HepG2 (cell line): ENCODE data around the gene TRANK1. TPM values are rescaled to one million over a fixed set of nuclear protein-coding genes. Genes with fewer than 3 reads are reported as not detected.

Source experiments
- ATAC-seq: fragments of 200-7000 bp; cut with Tn5 transposase; 3 replicates; pipeline ENCODE4 v1.9.1; 2020; ENCODE audit warnings: mild to moderate bottlenecking, moderate library complexity
- BruUV-seq: library from RNA; stranded (reverse); fragments of 400-500 nt; replicated peaks from 2 replicates; lab custom pipeline; 2021; lab: Mats Ljungman, UMichigan
- CTCF ChIA-PET: fragments of 300-600 bp; formaldehyde crosslinking; extraction: SDS; loops from one replicate; lab custom pipeline; 2021; ENCODE audit warnings: low total read pairs, inconsistent platforms, low intra/inter-chr PET ratio; lab: Yijun Ruan, JAX
- POLR2A ChIA-PET: fragments of 350-600 bp; sonication (Branson Sonifier 250); formaldehyde crosslinking; loops from one replicate; lab custom pipeline; 2020; ENCODE audit warnings: antibody characterized with exemption, inconsistent platforms; lab: Yijun Ruan, JAX
- DNase-seq: peaks from one replicate; pipeline ENCODE4 v3.0.0-alpha.2; 2015; ENCODE audit warnings: low spot score
- FAIRE-seq: peaks from 3 replicates; lab custom pipeline; 2011; peaks lifted over from hg19 to GRCh38; lab: Jason Lieb, UNC
- H2AFZ ChIP-seq: one replicate; pipeline ENCODE4 v1.6.1; 2011; ENCODE audit warnings: low read length, inconsistent platforms
- H3K27ac ChIP-seq: fragments of 300-600 bp; 3 replicates; pipeline ENCODE4 v1.8.0; 2011; ENCODE audit warnings: mixed run types, mild to moderate bottlenecking, mixed read lengths, low read length, inconsistent platforms; ENCODE audit not compliant: insufficient read depth; ENCODE audit errors: extremely low read length
- H3K27me3 ChIP-seq, 2 experiments: fragments of 200-600 bp in 1 of 2; 2 replicates in 1 of 2; 3 replicates in 1 of 2; pipeline versions ENCODE4 v1.6.0 to v1.8.0; 2011; ENCODE audit warnings: low read length in 2 of 2, mild to moderate bottlenecking in 2 of 2, moderate library complexity in 2 of 2, inconsistent platforms in 1 of 2; ENCODE audit not compliant: insufficient read depth in 2 of 2, control insufficient read depth in 1 of 2
- H3K36me3 ChIP-seq, 2 experiments: fragments of 200-600 bp in 1 of 2; replicated peaks in 1 of 2; 2 replicates in 1 of 2; 3 replicates in 1 of 2; pipeline versions ENCODE4 v1.5.1 to v1.8.0; 2011; ENCODE audit warnings: low read length in 2 of 2, inconsistent platforms in 1 of 2; ENCODE audit not compliant: insufficient read depth in 2 of 2, control insufficient read depth in 1 of 2
- H3K4me1 ChIP-seq: 2 replicates; pipeline ENCODE4 v1.5.1; 2012; ENCODE audit warnings: low read length, inconsistent platforms; ENCODE audit not compliant: insufficient read depth
- H3K4me2 ChIP-seq: 2 replicates; pipeline ENCODE4 v1.6.0; 2011; ENCODE audit warnings: low read depth, low read length, inconsistent platforms
- H3K4me3 ChIP-seq, 3 experiments: fragments of 200-600 bp in 1 of 3; sonication (generic), shearing (Covaris generic) in 1 of 3; replicated peaks in 1 of 3; 2 replicates each; pipeline ENCODE4 v1.5.1; 2011 to 2016; ENCODE audit warnings: low read length in 3 of 3, inconsistent platforms in 2 of 3, low read depth in 2 of 3, mild to moderate bottlenecking in 2 of 3, control low read depth in 1 of 3, mixed read lengths in 1 of 3; ENCODE audit not compliant: insufficient read depth in 1 of 3
- H3K79me2 ChIP-seq: one replicate; pipeline ENCODE4 v1.6.1; 2011; ENCODE audit warnings: low read length, inconsistent platforms; ENCODE audit not compliant: insufficient read depth
- H3K9ac ChIP-seq: 2 replicates; pipeline ENCODE4 v1.6.0; 2011; ENCODE audit warnings: mild to moderate bottlenecking, low read depth, low read length, inconsistent platforms; ENCODE audit not compliant: insufficient read depth
- H3K9me3 ChIP-seq: 2 replicates; pipeline ENCODE4 v1.5.1; 2012; ENCODE audit warnings: mild to moderate bottlenecking, low read length
- H4K20me1 ChIP-seq: 2 replicates; pipeline ENCODE4 v1.6.0; 2011; ENCODE audit warnings: inconsistent platforms, mild to moderate bottlenecking, low read length, moderate library complexity; ENCODE audit not compliant: insufficient read depth
- AKAP8 ChIP-seq: sonication (generic); formaldehyde crosslinking; IDR thresholded peaks from 2 replicates; pipeline ENCODE4 v1.5.1; 2020; ENCODE audit warnings: mild to moderate bottlenecking, missing genetic modification reagents
- ARID5B ChIP-seq: IDR thresholded peaks from 2 replicates; pipeline ENCODE4 v1.4.0; 2020; ENCODE audit warnings: mild to moderate bottlenecking, missing genetic modification reagents
- NR1H2 ChIP-seq: sonication (generic); formaldehyde crosslinking; IDR thresholded peaks from 2 replicates; pipeline ENCODE4 v1.8.1; 2022; ENCODE audit warnings: low read depth, missing genetic modification reagents, borderline replicate concordance
- POLR2G ChIP-seq: fragments of 200-400 bp; formaldehyde crosslinking; IDR thresholded peaks from 2 replicates; pipeline ENCODE4 v1.6.1; 2018; ENCODE audit warnings: mild to moderate bottlenecking, low read depth, low read length, moderate library complexity
- SMARCC2 ChIP-seq: fragments of 450-650 bp; IDR thresholded peaks from 2 replicates; pipeline ENCODE4 v1.6.1; 2017; ENCODE audit warnings: antibody characterized with exemption, mild to moderate bottlenecking
- STAT5B ChIP-seq: sonication (generic); formaldehyde crosslinking; IDR thresholded peaks from 2 replicates; pipeline ENCODE4 v1.4.0; 2020; ENCODE audit warnings: missing genetic modification reagents
- ZNF256 ChIP-seq: sonication (generic); formaldehyde crosslinking; conservative IDR thresholded peaks from 2 replicates; pipeline ENCODE4 v1.4.0; 2020; ENCODE audit warnings: missing genetic modification reagents
- ZNF703 ChIP-seq: sonication (generic); formaldehyde crosslinking; IDR thresholded peaks from 2 replicates; pipeline ENCODE4 v1.5.1; 2020; ENCODE audit warnings: missing genetic modification reagents, mild to moderate bottlenecking, moderate library complexity, borderline replicate concordance
- ZNF775 ChIP-seq: sonication (generic); formaldehyde crosslinking; IDR thresholded peaks from 2 replicates; pipeline ENCODE4 v1.4.0; 2020; ENCODE audit warnings: missing genetic modification reagents, mild to moderate bottlenecking, moderate library complexity, borderline replicate concordance
- WGBS: methylation state at CpG from one replicate; pipeline ENCODE4 v1.1.6; 2017; ENCODE audit warnings: low lambda C conversion rate; 5-methylcytosine and 5-hydroxymethylcytosine counted together
- in situ Hi-C: cut with HindIII; loops from 2 replicates; pipeline ENCODE4 v1.10.0; 2017; ENCODE audit warnings: low pct_unique_long_range_greater_than_20kb; ENCODE audit not compliant: extremely low pct_ligation_motif_present
- intact Hi-C: fragments of 100-400 bp; cut with micrococcal nuclease; formaldehyde crosslinking; loops from one replicate; pipeline ENCODE4 v1.10.0; 2022; ENCODE audit not compliant: unreplicated experiment
- polyA plus RNA-seq, 8 experiments: library from polyadenylated mRNA; depleted of rRNA in 3 of 8; stranded (reverse) in 7 of 8; unstranded in 1 of 8; fragments of >200 nt; fragmentation: Illumina TruSeq in 4 of 8; extraction: Trizol in 4 of 8; gene quantifications; 2 replicates each; pipeline versions ENCODE4 v1.2.1 to v1.2.3, GENCODE V29; 2011 to 2016; ENCODE audit warnings: low read depth in 4 of 8, missing spikeins in 1 of 8, mixed read lengths in 1 of 8; ENCODE audit not compliant: insufficient read depth in 1 of 8
- total RNA-seq, 5 experiments: library from RNA; depleted of rRNA; stranded (reverse); fragments of >200 nt; fragmentation: Illumina TruSeq; extraction: Trizol; gene quantifications; 2 replicates each; pipeline ENCODE4 v1.2.3, GENCODE V29; 2016; ENCODE audit warnings: low read depth in 1 of 5

TRANK1 gene
- total and polyA plus RNA-seq, 2 of the 13 experiments (the other 11 are each of a cell fraction or from before 2014, with no cell fraction given) = 0.13 to 0.32 TPM

GRCh38 chr3:36800533-36801116, 144.2 kb downstream of the TRANK1 start:
- ChIA-PET CTCF (no interaction called here), POLR2A (no interaction called here)
- Histone ChIP-seq H2AFZ (no peak overlapping the region), H4K20me1 (no peaks in the 10 kb centered on the region), H3K4me1 (no peaks in the 10 kb centered on the region), H3K27ac (no peak overlapping the region), H3K36me3 (no peaks in the 10 kb centered on the region), H3K9me3 (no peaks in the 10 kb centered on the region), H3K4me3 (no peak overlapping the region), H3K9ac (no peak overlapping the region), H3K4me2 (no peak overlapping the region), H3K79me2 (no peaks in the 10 kb centered on the region), H3K27me3 (no peaks in the 10 kb centered on the region)
- in situ Hi-C loops = no loop called here
- DNase-seq = no peak
- BruUV-seq = no TSS peak
- intact Hi-C loops = no loop called here
- WGBS = 0% methylated on average over 3 of the region's 3 CpGs
- ATAC-seq = no peak
- FAIRE-seq = no peak
- TF ChIP-seq STAT5B (CRISPR knock-in tag) (no peak), SMARCC2 (no peak), NR1H2 (CRISPR knock-in tag) (no peak), POLR2G (no peak), ZNF256 (no peak), AKAP8 (no peak), ZNF703 (no peak), ZNF775 (CRISPR knock-in tag) (no peak), ARID5B (CRISPR knock-in tag) (no peak)
